ENCODE results near the gene LAMC3. TPM values are rescaled to one million over a fixed set of nuclear protein-coding genes. Genes with fewer than 3 reads are reported as not detected.

The LAMC3 gene
- polyA plus RNA-seq, 1 donor from 2014 or later: 0.04 TPM

- H3K4me2 ChIP-seq (ENCODE audit: low read length): no peak overlapping the region
- no peaks in the 10 kb centered on the region for H3K79me2 ChIP-seq (replicated peaks; ENCODE audit: insufficient read depth, low read length)
- no peaks in the 10 kb centered on the region for H3K9me3 ChIP-seq (ENCODE audit: low read length)
- no peak overlapping the region for H2AFZ ChIP-seq (ENCODE audit: low read depth, low read length)
- TF ChIP-seq SMC3 (conservative IDR thresholded peaks at IDR 0.05; ENCODE audit: poor library complexity) (no peak), REST (IDR thresholded peaks at IDR 0.05; ENCODE audit: borderline replicate concordance) (no peak), CTCF (IDR thresholded peaks at IDR 0.05; ENCODE audit: poor library complexity, severe bottlenecking) (no peak), POLR2AphosphoS5 (IDR thresholded peaks at IDR 0.05) (no peak), EZH2 (IDR thresholded peaks at IDR 0.05; ENCODE audit: borderline replicate concordance, insufficient read depth, low read length, poor library complexity, severe bottlenecking) (no peak), RAD21 (conservative IDR thresholded peaks at IDR 0.05) (no peak), TAF1 (IDR thresholded peaks at IDR 0.05; ENCODE audit: low read depth) (no peak), MXI1 (conservative IDR thresholded peaks at IDR 0.05; ENCODE audit: poor library complexity, severe bottlenecking) (no peak)
- no peaks in the 10 kb centered on the region for H3K27me3 ChIP-seq (ENCODE audit: insufficient read depth, low read depth, low read length)
- H3K36me3 ChIP-seq (ENCODE audit: insufficient read depth, low read length): no peaks in the 10 kb centered on the region
- H3K4me3 ChIP-seq (ENCODE audit: low read length): no peak overlapping the region
- no peaks in the 10 kb centered on the region for H3F3A ChIP-seq (ENCODE audit: insufficient read depth, low read length, poor library complexity, severe bottlenecking)
- H4K20me1 ChIP-seq (ENCODE audit: insufficient read depth): no peaks in the 10 kb centered on the region
- H3K9ac ChIP-seq (ENCODE audit: low read length): no peak overlapping the region
- H3K27ac ChIP-seq (ENCODE audit: low read length): no peak overlapping the region
- no peaks in the 10 kb centered on the region for H3K9me2 ChIP-seq (ENCODE audit: insufficient read depth, low read length)
These were observed 95.2 kb downstream of the LAMC3 start for GRCh38 chr9:131104016-131104740.

- H3K9me3 ChIP-seq (ENCODE audit: low read length): no peaks in the 10 kb centered on the region
- H3K4me3 ChIP-seq (ENCODE audit: low read length): no peak overlapping the region
- no peak overlapping the region for H3K27ac ChIP-seq (ENCODE audit: low read length)
- no peak overlapping the region for H2AFZ ChIP-seq (ENCODE audit: low read depth, low read length)
- no peaks in the 10 kb centered on the region for H3F3A ChIP-seq (ENCODE audit: insufficient read depth, low read length, poor library complexity, severe bottlenecking)
- no peak overlapping the region for H3K9ac ChIP-seq (ENCODE audit: low read length)
- no peaks in the 10 kb centered on the region for H3K36me3 ChIP-seq (ENCODE audit: insufficient read depth, low read length)
- H4K20me1 ChIP-seq (ENCODE audit: insufficient read depth): no peaks in the 10 kb centered on the region
- no peak overlapping the region for H3K4me2 ChIP-seq (ENCODE audit: low read length)
- no peaks in the 10 kb centered on the region for H3K9me2 ChIP-seq (ENCODE audit: insufficient read depth, low read length)
- TF ChIP-seq EZH2 (IDR thresholded peaks at IDR 0.05; ENCODE audit: borderline replicate concordance, insufficient read depth, low read length, poor library complexity, severe bottlenecking): no peak
- TF ChIP-seq TAF1 (IDR thresholded peaks at IDR 0.05; ENCODE audit: low read depth): no peak
- TF ChIP-seq RAD21 (conservative IDR thresholded peaks at IDR 0.05): no peak
- no peak for TF ChIP-seq REST (IDR thresholded peaks at IDR 0.05; ENCODE audit: borderline replicate concordance)
- no peak for TF ChIP-seq CTCF (IDR thresholded peaks at IDR 0.05; ENCODE audit: poor library complexity, severe bottlenecking)
- TF ChIP-seq POLR2AphosphoS5 (IDR thresholded peaks at IDR 0.05): no peak
- TF ChIP-seq SMC3 (conservative IDR thresholded peaks at IDR 0.05; ENCODE audit: poor library complexity): no peak
- TF ChIP-seq EP300 (conservative IDR thresholded peaks at IDR 0.05; ENCODE audit: poor library complexity, severe bottlenecking): no peak
- no peak for TF ChIP-seq MXI1 (conservative IDR thresholded peaks at IDR 0.05; ENCODE audit: poor library complexity, severe bottlenecking)
- H3K79me2 ChIP-seq (replicated peaks; ENCODE audit: insufficient read depth, low read length): no peaks in the 10 kb centered on the region
- no peaks in the 10 kb centered on the region for H3K27me3 ChIP-seq (ENCODE audit: insufficient read depth, low read depth, low read length)
These were observed 97.0 kb downstream of the LAMC3 start for GRCh38 chr9:131105952-131106351.

All from neural cell (in vitro differentiated cells).